ENCODE data around the gene ACTN3.

DNA sequence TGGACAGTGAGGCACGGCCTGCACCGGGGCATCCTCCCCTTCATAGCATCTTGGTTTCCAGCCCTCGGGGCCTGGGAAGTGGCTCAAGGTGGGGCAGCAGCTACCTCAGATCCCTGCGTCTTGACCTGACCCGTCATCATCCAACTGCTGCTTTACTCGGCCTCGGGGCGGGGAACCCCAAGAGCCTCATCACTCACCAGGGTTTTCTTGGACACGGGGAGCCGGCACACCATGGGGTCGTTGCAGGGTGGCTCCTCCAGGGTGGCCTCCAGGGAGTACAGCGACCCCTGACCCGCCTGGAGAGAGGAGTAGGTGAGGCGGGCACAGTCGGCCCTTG, 21.1 kb downstream of the ACTN3 start:
- TF ChIP-seq, protein P1, sequence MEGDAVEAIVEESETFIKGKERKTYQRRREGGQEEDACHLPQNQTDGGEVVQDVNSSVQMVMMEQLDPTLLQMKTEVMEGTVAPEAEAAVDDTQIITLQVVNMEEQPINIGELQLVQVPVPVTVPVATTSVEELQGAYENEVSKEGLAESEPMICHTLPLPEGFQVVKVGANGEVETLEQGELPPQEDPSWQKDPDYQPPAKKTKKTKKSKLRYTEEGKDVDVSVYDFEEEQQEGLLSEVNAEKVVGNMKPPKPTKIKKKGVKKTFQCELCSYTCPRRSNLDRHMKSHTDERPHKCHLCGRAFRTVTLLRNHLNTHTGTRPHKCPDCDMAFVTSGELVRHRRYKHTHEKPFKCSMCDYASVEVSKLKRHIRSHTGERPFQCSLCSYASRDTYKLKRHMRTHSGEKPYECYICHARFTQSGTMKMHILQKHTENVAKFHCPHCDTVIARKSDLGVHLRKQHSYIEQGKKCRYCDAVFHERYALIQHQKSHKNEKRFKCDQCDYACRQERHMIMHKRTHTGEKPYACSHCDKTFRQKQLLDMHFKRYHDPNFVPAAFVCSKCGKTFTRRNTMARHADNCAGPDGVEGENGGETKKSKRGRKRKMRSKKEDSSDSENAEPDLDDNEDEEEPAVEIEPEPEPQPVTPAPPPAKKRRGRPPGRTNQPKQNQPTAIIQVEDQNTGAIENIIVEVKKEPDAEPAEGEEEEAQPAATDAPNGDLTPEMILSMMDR (IDR thresholded peaks at IDR 0.05): no peak
- TF ChIP-seq POLR2A (IDR thresholded peaks at IDR 0.05): no peak
